ENCODE measurements around the gene ABI3BP. TPM values are rescaled to one million over a fixed set of nuclear protein-coding genes. Genes with fewer than 3 reads are reported as not detected.

ABI3BP gene
- total RNA-seq, 4 donors from 2014 or later, result 37.4 to 155 (median 112) TPM

- ATAC-seq (ENCODE audit: low FRiP score), result no peak
- TF ChIP-seq CTCF (IDR thresholded peaks at IDR 0.05), result no peak
Measured at GRCh38 chr3:100776097-100776729, 217.0 kb downstream of the ABI3BP start.

GRCh38 chr3:100775669-100776068 is 217.6 kb downstream of the ABI3BP start:
- ATAC-seq (ENCODE audit: low FRiP score) (no peak), DNase-seq (ENCODE audit: low spot score) (no peak)
- TF ChIP-seq CTCF (IDR thresholded peaks at IDR 0.05), result no peak

More at GRCh38 chr3:100776097-100776729, 217.0 kb downstream of the ABI3BP start:
- no peak for DNase-seq (ENCODE audit: low spot score)

- DNase-seq (ENCODE audit: low spot score) (no peak), ATAC-seq (ENCODE audit: low FRiP score) (no peak)
- TF ChIP-seq CTCF (IDR thresholded peaks at IDR 0.05), result no peak
Measured at GRCh38 chr3:100775226-100775625, 218.0 kb downstream of the ABI3BP start.

GRCh38 chr3:100769693-100770092 is 223.5 kb downstream of the ABI3BP start:
- TF ChIP-seq CTCF (IDR thresholded peaks at IDR 0.05), result no peak
- ATAC-seq (ENCODE audit: low FRiP score), result no peak
- no peak for DNase-seq (ENCODE audit: low spot score)

GRCh38 chr3:100766069-100766468 is 227.2 kb downstream of the ABI3BP start:
- TF ChIP-seq CTCF (IDR thresholded peaks at IDR 0.05), result no peak
- no peak for ATAC-seq (ENCODE audit: low FRiP score)
- no peak for DNase-seq (ENCODE audit: low spot score)

- no peak for DNase-seq (ENCODE audit: low spot score)
- no peak for ATAC-seq (ENCODE audit: low FRiP score)
Measured at GRCh38 chr3:100765437-100765975, 227.7 kb downstream of the ABI3BP start.

More at GRCh38 chr3:100765437-100765975, 227.7 kb downstream of the ABI3BP start:
- no peak for TF ChIP-seq CTCF (IDR thresholded peaks at IDR 0.05)
